ENCODE measurements around the gene SBF2. TPM values are rescaled to one million over a fixed set of nuclear protein-coding genes. Genes with fewer than 3 reads are reported as not detected.

SBF2 gene
- total RNA-seq, 5 donors from 2014 or later (not counting 1 experiment from before 2014, with no cell fraction given), result 9.5 to 23.5 (median 13.0) TPM

- Histone ChIP-seq H3K36me3 (ENCODE audit: control insufficient read depth in 2 of 2, extremely low read depth in 1 of 2, insufficient read depth in 1 of 2, low read length in 1 of 2) (no peaks in the 10 kb centered on the region), H3K27me3 (replicated peaks in 1 of 2; ENCODE audit: control insufficient read depth in 2 of 2, extremely low read depth in 1 of 2, insufficient read depth in 2 of 2, low read length in 1 of 2) (peaks cover 0 to 34% of the 10 kb centered on the region in 2 experiments), H3K4me1 (ENCODE audit: control insufficient read depth in 1 of 2, extremely low read depth in 1 of 2, insufficient read depth in 2 of 2, low read length in 2 of 2) (peaks cover 8 to 16% of the 10 kb centered on the region in 2 experiments), H3K9me3 (no peaks in the 10 kb centered on the region), H3K27ac (ENCODE audit: low read length) (no peak overlapping the region), H3K4me3 (ENCODE audit: control insufficient read depth in 1 of 2, extremely low read depth in 1 of 2, low read length in 1 of 2) (no peak overlapping the region)
- Mint-ChIP-seq H3K9me3 (no peaks in the 10 kb centered on the region), H3K4me3 (no peak overlapping the region), H3K36me3 (no peaks in the 10 kb centered on the region), H3K27ac (no peak overlapping the region), H3K4me1 (peaks cover 10 to 16% (median 13%) of the 10 kb centered on the region in 3 donors), H3K27me3 (peaks cover 21 to 45% of the 10 kb centered on the region in 2 donors)
- CTCF ChIA-PET, result interaction anchor here in 1 of 2 donors (1.0 kb wide), 1 partner anchor 104 kb away, joined by 4 read pairs; no protein-coding TSS in a partner anchor
- POLR2A ChIA-PET, result no interaction called here
- WGBS (ENCODE audit: insufficient coverage), result 78% methylated on average over 1 of the region's 2 CpGs
- ATAC-seq (replicated peaks in 1 of 4) (no peak), DNase-seq (no peak)
These were observed 17.8 kb upstream of the SBF2 start for GRCh38 chr11:10311802-10312201.

DNA sequence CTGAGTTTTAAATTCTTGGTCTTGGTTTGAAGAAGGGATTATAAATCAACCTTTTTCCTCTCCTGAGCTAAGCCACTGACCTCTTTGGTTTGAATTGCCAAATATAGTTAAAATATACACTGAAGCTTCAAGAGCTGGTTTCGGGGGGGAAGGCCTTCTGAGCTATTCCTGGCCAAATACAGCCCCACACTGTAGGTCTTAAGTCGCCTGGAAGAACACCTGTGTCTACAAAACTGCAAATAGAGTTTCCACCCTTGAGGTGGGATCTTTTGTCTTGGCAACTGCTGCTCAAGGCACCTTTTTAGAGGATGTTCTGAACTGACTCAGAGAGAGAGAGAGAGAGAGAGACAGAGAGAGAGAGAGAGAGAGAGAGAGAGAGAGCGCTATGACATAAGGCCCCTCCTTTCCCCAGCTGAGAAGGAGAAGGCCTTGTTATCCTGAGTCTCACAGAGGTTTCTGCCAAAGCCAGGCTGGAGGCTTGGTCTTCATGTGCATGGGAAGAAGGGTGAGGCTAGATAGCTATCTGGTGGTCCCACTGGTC lies 16.4 kb upstream of the SBF2 start:
- Histone ChIP-seq H3K36me3 (ENCODE audit: control insufficient read depth in 2 of 2, extremely low read depth in 1 of 2, insufficient read depth in 1 of 2, low read length in 1 of 2) (no peaks in the 10 kb centered on the region), H3K9me3 (no peaks in the 10 kb centered on the region), H3K27me3 (replicated peaks in 1 of 2; ENCODE audit: control insufficient read depth in 2 of 2, extremely low read depth in 1 of 2, insufficient read depth in 2 of 2, low read length in 1 of 2) (peaks cover 4 to 45% of the 10 kb centered on the region in 2 experiments), H3K4me1 (ENCODE audit: control insufficient read depth in 1 of 2, extremely low read depth in 1 of 2, insufficient read depth in 2 of 2, low read length in 2 of 2) (peaks cover 21 to 30% of the 10 kb centered on the region in 2 experiments), H3K27ac (ENCODE audit: low read length) (no peak overlapping the region), H3K4me3 (ENCODE audit: control insufficient read depth in 1 of 2, extremely low read depth in 1 of 2, low read length in 1 of 2) (no peak overlapping the region)
- peaks cover 25 to 49% of the 10 kb centered on the region in 2 donors for H3K27me3 Mint-ChIP-seq
- no peak overlapping the region for H3K27ac Mint-ChIP-seq
- no peak for ATAC-seq (replicated peaks in 1 of 4)
- H3K9me3 Mint-ChIP-seq, result no peaks in the 10 kb centered on the region
- no peak for DNase-seq
- POLR2A ChIA-PET, result interaction anchor here in 1 of 2 donors (0.6 to 0.9 kb wide), 3 partner anchors 10 to 97 kb away, joined by 3 to 7 read pairs (median 7); no protein-coding TSS in a partner anchor
- H3K4me1 Mint-ChIP-seq, result peaks cover 22 to 29% (median 26%) of the 10 kb centered on the region in 3 donors
- CTCF ChIA-PET, result interaction anchor here (0.6 to 3.8 kb wide), 8 partner anchors 11 to 934 kb away, joined by 3 to 47 read pairs (median 4); no protein-coding TSS in a partner anchor
- no peak overlapping the region for H3K4me3 Mint-ChIP-seq
- 93% methylated on average over 3 of the region's 3 CpGs for WGBS (ENCODE audit: insufficient coverage)
- H3K36me3 Mint-ChIP-seq, result no peaks in the 10 kb centered on the region

- Histone ChIP-seq H3K27me3 (replicated peaks in 1 of 2; ENCODE audit: control insufficient read depth in 2 of 2, extremely low read depth in 1 of 2, insufficient read depth in 2 of 2, low read length in 1 of 2) (peaks cover 4 to 51% of the 10 kb centered on the region in 2 experiments), H3K27ac (ENCODE audit: low read length) (no peak overlapping the region), H3K4me3 (ENCODE audit: control insufficient read depth in 1 of 2, extremely low read depth in 1 of 2, low read length in 1 of 2) (no peak overlapping the region), H3K4me1 (ENCODE audit: control insufficient read depth in 1 of 2, extremely low read depth in 1 of 2, insufficient read depth in 2 of 2, low read length in 2 of 2) (peaks cover 28 to 39% of the 10 kb centered on the region in 2 experiments), H3K36me3 (ENCODE audit: control insufficient read depth in 2 of 2, extremely low read depth in 1 of 2, insufficient read depth in 1 of 2, low read length in 1 of 2) (no peaks in the 10 kb centered on the region), H3K9me3 (no peaks in the 10 kb centered on the region)
- Mint-ChIP-seq H3K4me1 (peaks cover 24 to 35% (median 29%) of the 10 kb centered on the region in 3 donors), H3K9me3 (no peaks in the 10 kb centered on the region), H3K36me3 (no peaks in the 10 kb centered on the region), H3K27me3 (peaks cover 25 to 46% of the 10 kb centered on the region in 2 donors), H3K27ac (no peak overlapping the region), H3K4me3 (no peak overlapping the region)
- CTCF ChIA-PET, result interaction anchor here (0.5 to 3.8 kb wide), 8 partner anchors 10 to 933 kb away, joined by 3 to 47 read pairs (median 4); no protein-coding TSS in a partner anchor
- WGBS (ENCODE audit: insufficient coverage), result 93% methylated on average over 6 of the region's 12 CpGs
- POLR2A ChIA-PET, result interaction anchor here in 1 of 2 donors (0.6 to 0.9 kb wide), 2 partner anchors 11 to 96 kb away, joined by 3 to 7 read pairs; no protein-coding TSS in a partner anchor
- DNase-seq (no peak), ATAC-seq (replicated peaks in 1 of 4) (no peak)
These were observed 15.4 kb upstream of the SBF2 start for GRCh38 chr11:10309163-10310093.

GRCh38 chr11:10308201-10308954 lies 14.4 kb upstream of the SBF2 start:
- H3K27me3 Mint-ChIP-seq, result peaks cover 21 to 46% of the 10 kb centered on the region in 2 donors
- no peak for DNase-seq
- H3K9me3 Mint-ChIP-seq, result no peaks in the 10 kb centered on the region
- H3K4me1 ChIP-seq (ENCODE audit: control insufficient read depth in 1 of 2, extremely low read depth in 1 of 2, insufficient read depth in 2 of 2, low read length in 2 of 2), result peaks cover 32 to 50% of the 10 kb centered on the region in 2 experiments
- peaks cover 4 to 60% of the 10 kb centered on the region in 2 experiments for H3K27me3 ChIP-seq (replicated peaks in 1 of 2; ENCODE audit: control insufficient read depth in 2 of 2, extremely low read depth in 1 of 2, insufficient read depth in 2 of 2, low read length in 1 of 2)
- peak overlapping the region; percentile 71 to 93 for H3K4me3 ChIP-seq (ENCODE audit: control insufficient read depth in 1 of 2, extremely low read depth in 1 of 2, low read length in 1 of 2)
- ATAC-seq (replicated peaks in 1 of 4), result no peak
- H3K9me3 ChIP-seq, result no peaks in the 10 kb centered on the region
- no peaks in the 10 kb centered on the region for H3K36me3 Mint-ChIP-seq
- H3K4me1 Mint-ChIP-seq, result peaks cover 34 to 43% (median 39%) of the 10 kb centered on the region in 3 donors
- 9% methylated on average over 11 of the region's 16 CpGs for WGBS (ENCODE audit: insufficient coverage)
- H3K36me3 ChIP-seq (ENCODE audit: control insufficient read depth in 2 of 2, extremely low read depth in 1 of 2, insufficient read depth in 1 of 2, low read length in 1 of 2), result no peaks in the 10 kb centered on the region
- ChIA-PET CTCF (interaction anchor here (0.8 to 3.8 kb wide), 13 partner anchors 10 to 774 kb away, joined by 3 to 47 read pairs (median 4); no protein-coding TSS in a partner anchor), POLR2A (interaction anchor here (0.6 to 0.9 kb wide), 2 partner anchors 20 to 34 kb away, joined by 3 read pairs; no protein-coding TSS in a partner anchor)
- no peak overlapping the region for H3K27ac ChIP-seq (ENCODE audit: low read length)
- H3K27ac Mint-ChIP-seq, result peak overlapping the region in 1 of 2 donors; percentile 68
- H3K4me3 Mint-ChIP-seq, result peak overlapping the region; percentile 83 to 99 (median 90)

DNA sequence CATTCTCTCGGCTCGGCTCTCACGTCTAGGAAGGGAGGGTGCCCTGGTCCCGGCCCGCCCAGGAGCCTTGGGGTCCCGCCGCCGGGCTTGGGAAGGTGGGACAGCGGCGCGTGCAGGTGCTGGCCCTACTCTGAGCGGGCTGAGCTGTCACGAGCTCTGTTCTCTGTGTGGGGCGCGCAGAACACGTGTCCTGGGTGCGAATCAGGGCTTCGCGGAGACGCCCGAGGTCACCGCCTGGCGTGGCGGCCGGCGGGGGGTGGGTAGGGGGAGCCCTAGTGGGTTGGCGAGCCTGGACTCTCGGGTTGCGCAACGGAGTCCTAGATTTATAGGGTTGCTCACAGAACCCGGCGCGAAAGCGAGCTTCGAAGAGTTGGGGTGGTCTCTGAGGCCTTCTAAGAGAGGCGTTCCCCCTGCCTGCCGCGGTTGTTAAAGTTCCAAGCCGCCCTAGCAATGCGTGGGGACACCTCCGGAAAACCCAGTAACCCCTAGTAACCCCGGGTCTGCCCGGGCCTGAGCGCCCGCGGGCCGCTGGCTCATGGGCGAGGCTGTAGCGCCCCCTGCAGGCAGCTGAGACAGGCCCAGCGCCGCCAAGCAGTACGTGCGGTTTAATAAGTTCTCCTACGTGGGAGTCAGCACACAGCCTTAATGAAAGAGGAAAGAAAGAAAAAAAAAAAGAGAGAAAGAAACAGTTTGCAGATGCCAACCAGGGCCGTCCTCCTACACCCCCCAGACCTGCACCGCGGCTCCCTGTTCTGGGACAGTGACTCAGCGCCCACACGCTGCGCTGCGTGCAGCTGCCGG lies 13.6 kb upstream of the SBF2 start:
- peak; percentile 68 to 77 (median 68) for ATAC-seq (replicated peaks in 1 of 4)
- Mint-ChIP-seq H3K4me3 (peak overlapping the region; percentile 83 to 99 (median 90)), H3K4me1 (peaks cover 35 to 47% (median 42%) of the 10 kb centered on the region in 3 donors), H3K36me3 (no peaks in the 10 kb centered on the region), H3K27me3 (peaks cover 21 to 45% of the 10 kb centered on the region in 2 donors), H3K27ac (no peak overlapping the region), H3K9me3 (no peaks in the 10 kb centered on the region)
- DNase-seq, result peak; percentile 46 to 92 (median 74)
- Histone ChIP-seq H3K36me3 (ENCODE audit: control insufficient read depth in 2 of 2, extremely low read depth in 1 of 2, insufficient read depth in 1 of 2, low read length in 1 of 2) (no peaks in the 10 kb centered on the region), H3K4me1 (ENCODE audit: control insufficient read depth in 1 of 2, extremely low read depth in 1 of 2, insufficient read depth in 2 of 2, low read length in 2 of 2) (peaks cover 32 to 54% of the 10 kb centered on the region in 2 experiments), H3K27me3 (replicated peaks in 1 of 2; ENCODE audit: control insufficient read depth in 2 of 2, extremely low read depth in 1 of 2, insufficient read depth in 2 of 2, low read length in 1 of 2) (peaks cover 4 to 68% of the 10 kb centered on the region in 2 experiments), H3K9me3 (no peaks in the 10 kb centered on the region), H3K27ac (ENCODE audit: low read length) (no peak overlapping the region), H3K4me3 (ENCODE audit: control insufficient read depth in 1 of 2, extremely low read depth in 1 of 2, low read length in 1 of 2) (peak overlapping the region; percentile 71 to 93)
- WGBS (ENCODE audit: insufficient coverage), result 1% methylated on average over 45 of the region's 62 CpGs
- POLR2A ChIA-PET, result interaction anchor here (0.6 to 0.9 kb wide), 2 partner anchors 19 to 33 kb away, joined by 3 read pairs; no protein-coding TSS in a partner anchor
- CTCF ChIA-PET, result interaction anchor here (0.7 to 3.8 kb wide), 18 partner anchors 10 to 773 kb away, joined by 3 to 47 read pairs (median 4); no protein-coding TSS in a partner anchor
